ENCODE results near the gene EMX2.

EMX2 gene

DNA sequence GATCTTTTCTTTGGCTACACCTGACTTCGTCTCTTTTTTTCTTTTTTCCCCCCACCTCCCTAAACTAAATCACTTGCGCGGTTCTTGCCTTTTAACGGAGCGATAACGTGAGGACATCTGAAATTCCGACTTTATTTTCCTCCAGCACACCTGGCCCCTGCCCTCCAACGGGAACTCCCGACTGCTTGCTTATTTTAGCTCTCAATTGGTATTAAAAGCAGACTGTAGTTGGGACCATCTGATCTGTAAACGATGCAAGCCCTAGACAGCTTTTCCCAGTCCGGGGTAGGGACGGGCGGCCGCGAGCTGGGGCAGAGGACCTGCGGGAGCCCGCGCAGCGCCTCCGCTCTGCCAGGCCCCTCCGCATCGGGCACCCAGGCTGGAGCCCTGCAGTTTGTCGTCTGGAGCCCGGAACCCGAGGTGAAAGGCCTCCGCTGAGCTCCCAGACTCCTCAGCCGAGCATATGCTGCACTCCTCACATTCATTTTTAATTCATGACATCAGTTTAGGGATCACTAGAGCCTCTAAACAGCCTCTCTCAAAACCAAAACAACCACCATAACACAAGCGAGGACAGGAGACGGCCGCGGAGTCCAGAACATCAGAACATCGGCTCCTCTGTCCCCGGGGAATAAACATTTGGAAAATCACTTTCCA is 10.0 kb upstream of the EMX2 start:
- DNase-seq, result no peak

GRCh38 chr10:117533507-117534281 is 8.9 kb upstream of the EMX2 start:
- DNase-seq, result no peak

DNA sequence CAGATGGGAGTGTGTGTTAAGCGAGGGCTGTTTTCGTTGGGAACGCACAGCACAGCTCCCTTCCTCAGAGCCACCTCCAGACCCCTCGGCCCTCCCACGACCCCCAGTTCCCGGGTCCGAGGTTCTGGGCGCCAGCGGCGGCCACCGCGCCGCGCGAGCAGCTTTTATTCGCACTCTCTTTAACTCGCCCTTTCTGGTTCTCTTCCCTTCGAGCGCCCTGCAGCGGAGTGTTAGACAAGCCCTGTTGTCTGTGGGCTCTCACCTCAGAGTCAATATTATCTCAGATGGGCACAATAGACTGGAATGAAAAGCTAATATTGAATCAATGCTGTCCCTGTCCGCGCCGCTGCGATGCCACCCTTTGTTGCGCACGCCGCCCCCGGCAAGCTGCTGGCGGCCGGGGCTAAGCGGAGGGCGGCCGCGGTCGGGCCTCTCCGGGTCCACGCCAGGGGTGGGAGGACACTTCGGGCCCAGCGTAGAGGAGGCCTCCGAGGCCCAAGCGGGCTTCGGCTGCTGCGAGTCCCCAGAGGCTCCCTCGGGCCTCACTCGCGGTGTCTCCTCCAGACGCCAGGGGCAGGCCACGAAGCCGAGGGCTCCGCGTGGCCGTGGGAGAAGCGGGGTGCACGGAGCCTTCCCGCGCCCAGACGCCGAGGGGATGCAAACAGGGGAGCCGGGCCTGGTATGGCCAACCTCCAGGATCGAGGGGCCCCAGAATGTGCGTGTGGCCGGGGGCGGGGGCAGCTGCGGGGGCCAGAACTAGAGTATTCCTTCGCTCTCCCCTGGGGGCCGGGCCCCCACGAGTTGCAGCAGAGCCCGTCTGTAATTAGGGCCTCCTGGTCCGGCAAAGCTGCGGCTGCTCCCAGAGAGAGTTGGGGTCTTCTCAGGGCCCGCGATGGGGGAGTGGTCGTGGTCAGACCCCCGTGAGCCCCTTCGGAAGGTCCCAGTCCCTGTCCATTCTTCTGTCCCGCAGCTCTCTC is 7.9 kb upstream of the EMX2 start:
- peak; percentile 57 for DNase-seq

- no peak for DNase-seq
Measured at GRCh38 chr10:117535298-117536071, 7.1 kb upstream of the EMX2 start.

DNA sequence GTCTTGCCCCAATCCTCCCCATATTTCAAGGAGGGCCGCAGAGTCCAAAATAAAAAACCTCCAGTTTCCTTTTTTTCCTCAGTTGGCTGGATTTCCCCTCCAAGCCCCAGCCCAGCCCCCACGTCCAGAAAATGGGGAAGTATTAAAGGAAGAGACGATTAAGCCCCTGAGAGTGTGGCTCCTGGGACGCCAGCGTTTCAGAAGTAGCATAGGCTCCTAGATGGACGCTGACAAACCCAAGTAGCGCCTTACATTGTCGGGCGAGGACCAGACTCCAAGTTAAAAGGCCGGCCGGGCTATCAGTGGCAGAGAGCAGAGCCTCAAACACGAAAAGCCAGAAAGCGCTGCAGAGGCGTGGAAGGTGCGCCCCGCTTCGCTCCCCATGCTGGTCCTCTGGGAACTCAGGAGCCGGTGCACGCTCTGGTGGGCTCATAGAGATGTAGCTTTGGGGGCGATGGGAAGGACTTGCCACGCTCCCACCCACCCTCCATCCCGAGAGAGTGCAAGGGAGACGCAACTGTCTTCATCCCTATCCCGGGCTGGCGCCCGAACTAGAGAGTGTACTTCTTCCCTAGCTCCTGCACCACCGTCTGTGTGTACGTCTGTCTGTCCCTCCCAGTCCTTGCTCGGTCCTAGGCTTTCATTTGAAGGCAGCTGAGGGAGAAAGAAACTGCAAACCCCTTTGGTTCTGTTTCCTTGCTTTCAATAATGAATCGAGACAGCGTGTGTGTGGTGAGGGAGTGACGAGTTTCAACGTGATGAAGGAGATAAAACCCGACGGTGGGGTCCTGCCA is 6.3 kb upstream of the EMX2 start:
- no peak for DNase-seq

- no peak for DNase-seq
Measured at GRCh38 chr10:117536866-117537435, 5.6 kb upstream of the EMX2 start.

- DNase-seq, result no peak
Measured at GRCh38 chr10:117537436-117537903, 5.1 kb upstream of the EMX2 start.

DNA sequence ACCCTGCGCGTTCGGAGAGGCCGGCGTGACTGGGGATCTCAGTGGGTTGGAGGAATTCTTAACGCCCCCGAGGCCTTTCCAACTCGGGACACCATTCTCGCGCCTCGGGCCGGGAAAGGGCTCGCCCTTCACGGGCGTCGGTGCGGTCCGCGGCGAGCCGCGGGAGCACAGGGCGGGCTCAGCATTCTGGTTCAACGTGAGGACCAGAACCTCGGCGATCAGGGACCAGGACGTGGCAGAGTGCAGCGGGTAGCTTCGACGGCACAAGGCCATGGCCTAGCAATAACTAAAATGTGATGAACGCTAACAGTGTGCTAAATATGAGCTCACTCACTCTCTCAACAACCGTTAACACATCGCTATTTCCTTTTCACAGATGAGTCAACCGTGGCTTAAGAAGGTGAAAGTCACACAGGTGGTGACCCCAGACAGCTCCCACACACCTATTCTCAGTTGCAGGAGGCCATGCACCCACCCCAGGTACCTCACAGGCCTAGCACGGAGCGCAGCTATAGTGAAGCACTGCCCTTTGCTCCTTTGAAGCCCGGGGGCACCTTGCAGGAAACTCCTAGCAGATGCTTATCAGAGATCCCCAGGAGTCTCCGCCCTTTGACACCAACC is 4.5 kb upstream of the EMX2 start:
- no peak for DNase-seq

- no peak for DNase-seq
Measured at GRCh38 chr10:117539361-117539773, 3.2 kb upstream of the EMX2 start.

DNA sequence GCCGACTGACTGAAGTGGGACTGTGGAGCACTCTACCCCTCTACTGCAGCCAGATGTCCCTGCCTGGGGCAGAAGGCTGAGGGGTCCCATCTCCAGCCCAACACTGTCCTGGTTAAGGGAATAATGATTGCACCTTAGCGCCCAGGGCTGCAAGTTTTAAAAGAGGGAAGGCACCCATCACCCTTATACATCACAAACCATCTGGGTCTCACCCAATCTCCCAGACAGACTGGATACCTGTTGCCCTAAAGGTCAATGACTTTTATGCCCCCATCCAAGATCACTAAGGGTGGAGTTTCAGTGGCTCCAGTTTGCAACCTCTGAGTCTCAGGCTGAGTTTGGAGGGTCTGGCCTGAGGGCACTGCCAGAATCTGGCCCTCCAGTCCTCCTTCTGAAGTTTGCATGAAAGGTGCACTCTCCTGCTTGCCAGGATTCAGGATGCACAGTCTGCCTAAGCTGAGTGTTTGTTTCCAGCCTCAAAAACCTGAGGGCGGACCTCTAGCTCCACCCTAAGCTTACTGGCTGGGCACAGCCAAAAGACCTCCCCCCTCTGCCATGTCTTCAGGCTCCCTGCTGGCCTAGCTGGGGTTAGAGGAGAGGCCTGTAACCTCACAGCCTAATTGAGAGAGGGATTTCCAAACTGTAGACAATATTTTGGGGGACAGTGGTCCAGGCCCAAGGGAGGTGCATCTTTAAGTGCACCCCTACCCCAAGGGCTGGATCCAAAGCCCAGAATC is 2.5 kb upstream of the EMX2 start:
- no peak for DNase-seq

DNA sequence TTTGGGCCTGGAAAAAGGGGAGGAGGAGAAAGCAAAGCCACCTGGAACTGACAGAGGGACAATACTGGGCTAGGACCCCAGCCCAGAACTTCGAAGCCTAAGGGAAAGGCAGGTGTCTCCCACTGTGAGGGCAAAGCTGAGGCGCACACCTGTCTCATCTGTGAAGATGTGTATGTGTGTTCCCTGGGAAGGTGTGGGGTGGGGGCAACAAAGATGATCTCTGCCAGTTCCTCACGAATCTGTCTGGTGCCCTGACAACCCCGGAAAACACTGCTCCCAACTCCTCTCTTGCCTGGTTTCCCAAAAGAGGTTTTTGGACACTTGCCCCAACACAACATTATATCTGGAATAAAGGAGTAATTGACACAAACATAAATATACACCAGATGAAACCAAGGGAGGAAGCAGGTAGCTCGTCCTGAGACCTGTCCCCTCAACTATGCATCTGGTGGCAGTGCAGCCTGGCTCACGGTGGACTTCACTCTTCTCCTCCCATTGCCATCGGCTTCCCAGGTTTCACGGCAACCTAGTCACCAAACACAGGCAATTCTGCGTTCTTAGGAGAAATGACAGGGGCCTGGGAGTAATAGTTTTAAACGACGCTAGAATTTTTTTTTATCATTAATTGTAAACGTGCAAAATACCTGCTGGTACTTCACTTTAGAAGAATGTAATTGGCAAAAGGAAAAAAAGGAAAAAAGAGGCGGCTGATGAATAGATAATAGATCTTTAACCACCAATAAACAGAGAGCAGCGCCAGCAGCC is 1.7 kb upstream of the EMX2 start:
- DNase-seq, result no peak

DNA sequence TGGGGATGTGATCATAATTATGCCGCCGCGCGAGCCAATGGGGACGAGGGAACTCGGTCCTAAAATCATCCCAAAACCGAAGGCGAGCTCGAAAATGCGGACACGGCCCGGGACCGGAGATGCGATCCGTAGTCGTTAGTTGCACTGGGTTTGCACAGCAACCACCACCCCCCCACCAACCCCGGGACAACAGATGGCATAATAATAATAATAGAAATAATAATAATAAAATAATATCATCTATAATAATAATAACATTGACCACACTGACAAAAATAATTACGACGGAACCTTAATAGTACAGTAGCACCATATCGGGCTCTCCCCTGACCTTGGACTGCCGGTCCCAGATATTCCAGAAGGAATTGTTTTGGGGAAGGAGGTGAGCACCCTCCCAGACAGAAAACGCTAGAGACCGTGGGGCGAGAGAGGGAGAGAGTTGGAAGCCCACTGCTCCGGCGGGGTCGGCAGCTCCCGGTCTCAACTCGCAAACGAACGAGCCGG is 1.1 kb upstream of the EMX2 start:
- no peak for DNase-seq

- peak; percentile 7 for DNase-seq
Measured at GRCh38 chr10:117541909-117542705, 439 bp upstream of the EMX2 start.

DNA sequence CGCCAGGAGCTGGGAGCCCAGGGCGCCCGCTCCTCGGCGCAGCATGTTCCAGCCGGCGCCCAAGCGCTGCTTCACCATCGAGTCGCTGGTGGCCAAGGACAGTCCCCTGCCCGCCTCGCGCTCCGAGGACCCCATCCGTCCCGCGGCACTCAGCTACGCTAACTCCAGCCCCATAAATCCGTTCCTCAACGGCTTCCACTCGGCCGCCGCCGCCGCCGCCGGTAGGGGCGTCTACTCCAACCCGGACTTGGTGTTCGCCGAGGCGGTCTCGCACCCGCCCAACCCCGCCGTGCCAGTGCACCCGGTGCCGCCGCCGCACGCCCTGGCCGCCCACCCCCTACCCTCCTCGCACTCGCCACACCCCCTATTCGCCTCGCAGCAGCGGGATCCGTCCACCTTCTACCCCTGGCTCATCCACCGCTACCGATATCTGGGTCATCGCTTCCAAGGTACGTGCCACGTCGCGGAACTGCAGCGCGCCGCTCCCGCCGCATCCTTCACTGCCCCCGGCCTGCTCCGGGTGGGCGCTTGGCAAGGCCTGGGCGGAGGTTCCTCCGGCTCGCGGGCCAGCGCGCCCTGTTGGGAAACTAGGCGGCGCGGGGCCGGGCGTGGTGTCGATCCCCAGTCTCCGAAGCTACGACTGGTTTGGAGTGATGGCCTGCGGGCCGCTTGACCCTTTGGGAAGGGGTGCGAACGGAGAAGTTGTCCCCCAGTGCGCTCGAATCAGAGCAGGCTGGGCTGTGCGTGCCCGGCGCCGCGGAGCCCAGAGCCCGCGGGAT is 868 bp downstream of the EMX2 start:
- no peak for DNase-seq

DNA sequence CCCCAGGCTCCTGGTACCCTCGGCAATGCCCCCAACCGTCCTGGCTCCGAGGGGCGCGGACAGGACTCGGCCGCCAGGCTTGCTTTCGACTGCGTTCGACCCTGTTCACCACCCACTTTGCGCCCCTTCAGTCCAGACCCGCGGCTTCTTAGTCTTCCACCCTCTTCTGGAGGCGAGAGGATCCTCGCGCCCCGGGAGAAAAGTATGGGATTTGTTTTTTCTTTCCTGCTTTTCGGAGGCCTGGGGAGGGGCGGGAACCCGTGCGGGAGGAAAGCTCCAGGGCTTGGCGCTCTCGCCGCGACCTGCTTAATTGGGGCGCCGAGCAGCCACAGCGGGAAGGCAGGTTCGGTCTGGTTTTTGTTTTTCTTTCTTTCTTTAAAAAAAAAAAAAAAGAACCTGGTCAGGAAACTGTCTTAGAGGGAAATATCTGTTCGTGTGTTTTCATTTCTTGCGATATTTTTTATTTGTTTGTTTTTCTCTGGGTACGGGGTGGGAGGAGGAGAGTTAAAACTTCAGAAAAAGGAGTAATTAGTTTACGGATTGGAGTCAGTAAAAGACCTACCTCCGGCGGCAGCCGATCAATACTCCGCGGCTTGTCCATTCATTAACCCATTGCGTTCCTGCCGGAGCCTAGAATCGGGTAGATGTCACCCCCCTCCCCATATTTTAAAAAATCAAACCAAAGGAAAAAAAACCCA is 1.6 kb downstream of the EMX2 start:
- DNase-seq, result no peak

GRCh38 chr10:117544711-117545140 is 2.2 kb downstream of the EMX2 start:
- no peak for DNase-seq

Measured in NCI-H345 (cell line).